ENCODE data around the gene BLNK.

DNA sequence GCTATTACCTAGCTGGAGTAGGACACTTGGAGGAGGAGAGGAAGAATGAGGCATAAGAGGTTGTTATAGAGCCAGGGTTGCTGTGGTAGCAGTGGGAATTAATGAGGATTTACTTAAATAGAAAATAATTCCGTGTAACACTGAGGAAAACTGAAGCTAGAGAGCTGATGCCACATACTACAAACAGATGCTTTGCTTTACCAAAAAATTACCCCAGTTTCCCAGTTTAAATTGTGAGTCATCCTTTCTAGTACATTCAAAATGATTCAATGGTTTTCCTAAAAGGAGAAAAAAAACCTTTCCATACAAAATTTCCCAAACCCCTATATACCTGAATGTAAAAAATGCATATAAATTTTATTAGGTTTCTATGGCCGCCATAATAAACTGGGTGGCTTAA lies 82.9 kb downstream of the BLNK start:
- no peak for TF ChIP-seq POLR2A (IDR thresholded peaks at IDR 0.05)
- TF ChIP-seq, protein P1, sequence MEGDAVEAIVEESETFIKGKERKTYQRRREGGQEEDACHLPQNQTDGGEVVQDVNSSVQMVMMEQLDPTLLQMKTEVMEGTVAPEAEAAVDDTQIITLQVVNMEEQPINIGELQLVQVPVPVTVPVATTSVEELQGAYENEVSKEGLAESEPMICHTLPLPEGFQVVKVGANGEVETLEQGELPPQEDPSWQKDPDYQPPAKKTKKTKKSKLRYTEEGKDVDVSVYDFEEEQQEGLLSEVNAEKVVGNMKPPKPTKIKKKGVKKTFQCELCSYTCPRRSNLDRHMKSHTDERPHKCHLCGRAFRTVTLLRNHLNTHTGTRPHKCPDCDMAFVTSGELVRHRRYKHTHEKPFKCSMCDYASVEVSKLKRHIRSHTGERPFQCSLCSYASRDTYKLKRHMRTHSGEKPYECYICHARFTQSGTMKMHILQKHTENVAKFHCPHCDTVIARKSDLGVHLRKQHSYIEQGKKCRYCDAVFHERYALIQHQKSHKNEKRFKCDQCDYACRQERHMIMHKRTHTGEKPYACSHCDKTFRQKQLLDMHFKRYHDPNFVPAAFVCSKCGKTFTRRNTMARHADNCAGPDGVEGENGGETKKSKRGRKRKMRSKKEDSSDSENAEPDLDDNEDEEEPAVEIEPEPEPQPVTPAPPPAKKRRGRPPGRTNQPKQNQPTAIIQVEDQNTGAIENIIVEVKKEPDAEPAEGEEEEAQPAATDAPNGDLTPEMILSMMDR (IDR thresholded peaks at IDR 0.05 in 4 of 5, conservative IDR thresholded peaks at IDR 0.05 in 1 of 5) = no peak
